Stimulated activated CD8-positive, alpha-beta memory T cell treated with anti-CD3 and anti-CD28 coated beads, Interleukin-15, amount 100 ng/mL, for 4 hours (primary cell): ENCODE results near the gene HOXA7.

Experiments used
- DNase-seq, 2 donors: peaks; one replicate each; pipeline ENCODE4 v3.0.0-alpha.2; 2020; ENCODE audit warnings: low read depth in 2 of 2

HOXA7 gene

GRCh38 chr7:27107391-27108381, 48.8 kb downstream of the HOXA7 start:
- DNase-seq = no peak

GRCh38 chr7:27106901-27107240, 49.6 kb downstream of the HOXA7 start:
- DNase-seq = no peak

- DNase-seq = no peak
These were observed 50.1 kb downstream of the HOXA7 start for GRCh38 chr7:27106181-27106900.

- no peak for DNase-seq
These were observed 51.0 kb downstream of the HOXA7 start for GRCh38 chr7:27105301-27106031.

- no peak for DNase-seq
These were observed 52.0 kb downstream of the HOXA7 start for GRCh38 chr7:27104341-27105058.
